ENCODE measurements around the gene PLN. TPM values are rescaled to one million over a fixed set of nuclear protein-coding genes. Genes with fewer than 3 reads are reported as not detected.

PLN gene
- total RNA-seq (not detected), polyA plus RNA-seq (under 1 TPM; 0.09 to 0.27 (median 0.15) TPM), total RNA-seq (0 to 0.32 (median 0.04) reads per million in 6 experiments)

- peaks cover 23 to 63% (median 53%) of the 10 kb centered on the region in 4 donors for H3K4me1 Mint-ChIP-seq
- H3K27me3 Mint-ChIP-seq: no peaks in the 10 kb centered on the region
- peak within 1 kb of the TSS in 3 of 10 donors; percentile 13 to 39 (median 19) for H3K27ac Mint-ChIP-seq
- ATAC-seq (no peak), DNase-seq (no peak)
- POLR2A ChIA-PET: no interaction called here
- peak within 1 kb of the TSS in 1 of 10 donors; percentile 36 for H3K4me3 Mint-ChIP-seq
- no peaks in the 10 kb centered on the region for H3K9me3 Mint-ChIP-seq
- H3K36me3 Mint-ChIP-seq: peaks cover 4 to 9% (median 6%) of the 10 kb centered on the region in 3 donors
Measured at GRCh38 chr6:118548136-118548535, at the start of gene PLN. Gene PLN (plus strand): TSS chr6:118548296. CDS start chr6:118558922, 10,626 bp downstream.

DNA sequence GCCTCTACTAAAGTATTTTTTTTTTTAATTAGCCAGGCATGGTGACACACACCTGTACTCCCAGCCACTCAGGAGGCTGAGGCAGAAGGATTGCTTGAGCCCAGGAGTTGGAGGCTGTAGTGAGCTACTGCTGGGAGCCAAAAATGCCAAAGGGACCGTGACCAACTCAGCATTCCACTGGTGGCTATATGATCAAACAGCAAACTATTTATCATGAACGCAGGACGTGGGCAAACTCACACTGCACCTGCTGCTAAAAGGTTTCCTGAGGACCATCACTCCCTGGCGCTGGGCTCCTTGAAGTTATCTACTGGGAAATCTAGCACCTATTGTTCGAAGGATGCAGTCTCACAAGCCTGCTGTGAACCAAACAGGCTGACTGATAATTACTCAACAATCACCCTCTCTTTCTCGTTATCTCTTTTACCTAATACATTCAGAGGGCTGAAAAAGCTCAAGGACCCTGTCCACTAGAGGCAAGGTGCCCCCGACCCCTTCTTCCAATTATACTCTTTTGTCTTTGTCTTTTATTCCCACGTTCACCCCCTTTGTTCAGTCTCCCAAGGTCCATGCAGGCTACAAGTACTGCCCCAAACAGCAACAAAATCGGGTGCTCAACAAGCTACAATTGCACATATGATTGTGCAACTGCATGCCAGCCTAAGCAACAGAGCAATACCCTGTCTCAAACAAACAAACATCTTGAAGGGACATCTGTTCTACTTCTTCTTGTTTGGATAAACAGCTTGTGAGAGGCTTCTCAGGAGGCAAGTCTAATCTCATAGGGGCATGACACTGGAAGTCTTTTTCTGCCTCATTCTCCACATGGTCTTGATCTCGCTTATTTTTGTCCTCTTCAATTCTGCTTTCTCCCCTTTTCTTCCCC, 47.7 kb upstream of the PLN start:
- POLR2A ChIA-PET: no interaction called here
- no peak for ATAC-seq

GRCh38 chr6:118501099-118501498, 47.0 kb upstream of the PLN start:
- peaks cover 42 to 75% (median 56%) of the 10 kb centered on the region in 3 donors for H3K36me3 Mint-ChIP-seq
- no peak for ATAC-seq
- peak overlapping the region in 1 of 10 donors; percentile 53 for H3K27ac Mint-ChIP-seq
- peaks cover 0 to 16% (median 4%) of the 10 kb centered on the region in 9 donors for H3K9me3 Mint-ChIP-seq
- DNase-seq: no peak
- H3K4me3 Mint-ChIP-seq: no peak overlapping the region
- H3K27me3 Mint-ChIP-seq: no peaks in the 10 kb centered on the region
- POLR2A ChIA-PET: no interaction called here
- H3K4me1 Mint-ChIP-seq: peaks cover 1 to 32% (median 19%) of the 10 kb centered on the region in 4 donors

More for the DNA sequence above, 47.7 kb upstream of the PLN start:
- Mint-ChIP-seq H3K9me3 (peaks cover 0 to 16% (median 4%) of the 10 kb centered on the region in 9 donors), H3K36me3 (peaks cover 42 to 76% (median 58%) of the 10 kb centered on the region in 3 donors), H3K27ac (peak overlapping the region in 5 of 10 donors; percentile 9 to 77 (median 40)), H3K4me1 (peaks cover 3 to 35% (median 15%) of the 10 kb centered on the region in 4 donors), H3K4me3 (no peak overlapping the region), H3K27me3 (no peaks in the 10 kb centered on the region)
- DNase-seq: no peak

DNA sequence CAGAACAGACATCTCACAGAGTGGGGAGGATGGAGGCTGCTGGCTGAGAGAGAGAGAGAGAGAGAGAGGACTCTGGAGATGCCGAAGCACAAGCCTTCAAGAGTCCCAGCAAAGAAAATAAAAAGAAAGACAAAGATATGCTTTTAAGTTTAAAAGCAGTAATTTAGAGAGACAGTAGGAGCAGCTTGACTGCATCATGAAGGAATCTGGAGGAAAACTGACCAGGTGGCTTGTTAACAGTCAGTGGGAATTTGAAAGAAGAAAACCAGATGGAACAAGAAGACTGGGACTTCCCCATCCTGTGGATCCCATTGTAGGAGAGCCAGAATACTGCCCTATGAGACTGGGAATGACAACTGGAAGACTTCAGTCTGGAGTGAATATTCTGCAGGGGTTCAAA, 46.3 kb upstream of the PLN start:
- POLR2A ChIA-PET: no interaction called here
- Mint-ChIP-seq H3K36me3 (peaks cover 42 to 73% (median 56%) of the 10 kb centered on the region in 3 donors), H3K27ac (peak overlapping the region in 3 of 10 donors; percentile 6 to 53 (median 24)), H3K4me3 (no peak overlapping the region), H3K9me3 (peaks cover 0 to 16% (median 4%) of the 10 kb centered on the region in 9 donors), H3K27me3 (no peaks in the 10 kb centered on the region), H3K4me1 (peaks cover 5 to 32% (median 21%) of the 10 kb centered on the region in 4 donors)
- ATAC-seq: no peak
- DNase-seq: no peak

GRCh38 chr6:118502169-118502568, 45.9 kb upstream of the PLN start:
- H3K4me1 Mint-ChIP-seq: peaks cover 9 to 33% (median 24%) of the 10 kb centered on the region in 4 donors

GRCh38 chr6:118504611-118505010, 43.5 kb upstream of the PLN start:
- Mint-ChIP-seq H3K27ac (peak overlapping the region in 1 of 10 donors; percentile 49), H3K4me1 (peaks cover 13 to 40% (median 25%) of the 10 kb centered on the region in 4 donors), H3K36me3 (peaks cover 37 to 58% (median 51%) of the 10 kb centered on the region in 3 donors), H3K9me3 (peaks cover 0 to 16% (median 4%) of the 10 kb centered on the region in 9 donors), H3K4me3 (no peak overlapping the region), H3K27me3 (no peaks in the 10 kb centered on the region)
- ATAC-seq: no peak
- POLR2A ChIA-PET: no interaction called here
- no peak for DNase-seq

More at GRCh38 chr6:118502169-118502568, 45.9 kb upstream of the PLN start:
- Mint-ChIP-seq H3K36me3 (peaks cover 42 to 72% (median 56%) of the 10 kb centered on the region in 3 donors), H3K9me3 (peaks cover 0 to 16% (median 4%) of the 10 kb centered on the region in 9 donors), H3K27ac (no peak overlapping the region), H3K4me3 (no peak overlapping the region), H3K27me3 (no peaks in the 10 kb centered on the region)
- DNase-seq: no peak
- POLR2A ChIA-PET: no interaction called here
- no peak for ATAC-seq

DNA sequence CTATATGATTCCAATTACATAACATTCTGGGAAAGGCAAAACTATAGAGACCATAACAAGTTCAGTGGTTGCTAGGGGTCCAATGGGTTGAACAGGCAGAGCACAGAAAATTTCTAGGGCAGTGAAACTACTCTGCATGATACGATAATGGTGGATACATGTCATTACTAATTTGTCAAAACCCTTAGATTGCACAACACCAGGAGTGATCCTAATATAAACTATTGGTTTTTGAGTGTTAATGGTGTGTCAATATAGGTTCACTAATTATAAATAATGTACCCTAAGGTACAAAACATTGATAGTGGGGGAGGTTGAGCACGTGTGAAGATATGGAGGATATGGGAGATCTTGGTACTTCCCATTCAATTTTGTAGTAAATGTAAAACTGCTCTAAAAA, 42.4 kb upstream of the PLN start:
- H3K4me1 Mint-ChIP-seq: peaks cover 13 to 36% (median 21%) of the 10 kb centered on the region in 4 donors
- H3K27me3 Mint-ChIP-seq: no peaks in the 10 kb centered on the region
- ATAC-seq (no peak), DNase-seq (no peak)
- POLR2A ChIA-PET: no interaction called here
- H3K27ac Mint-ChIP-seq: peak overlapping the region in 3 of 10 donors; percentile 6 to 27 (median 8)
- H3K9me3 Mint-ChIP-seq: peaks cover 0 to 11% (median 3%) of the 10 kb centered on the region in 9 donors
- no peak overlapping the region for H3K4me3 Mint-ChIP-seq
- H3K36me3 Mint-ChIP-seq: peaks cover 33 to 58% (median 44%) of the 10 kb centered on the region in 3 donors

DNA sequence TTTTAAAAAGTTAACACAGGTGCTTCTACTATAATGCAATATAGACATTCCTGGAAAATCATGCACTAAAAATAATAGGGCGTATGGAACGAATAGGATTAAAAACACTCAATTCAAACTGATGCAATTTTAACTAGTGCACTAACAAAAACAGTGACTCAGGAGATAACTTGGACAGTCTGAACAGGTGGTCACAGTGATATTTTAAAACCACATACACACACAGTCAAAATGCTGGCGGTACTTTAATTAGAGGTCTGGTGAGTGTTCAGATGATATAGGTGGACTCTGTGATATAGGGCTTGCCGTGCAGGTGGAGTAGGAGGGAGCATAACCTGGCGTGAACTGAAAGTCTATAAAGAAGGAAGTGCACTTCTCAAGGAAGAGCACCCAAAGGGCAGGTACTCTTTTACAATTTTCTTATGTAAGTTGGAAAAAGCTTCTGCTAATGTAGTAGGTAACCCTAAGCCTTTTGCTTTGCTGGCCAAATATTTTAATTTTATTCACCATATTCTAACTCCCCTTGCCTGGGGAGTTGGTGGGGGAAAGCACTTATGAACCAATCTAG, 41.9 kb upstream of the PLN start:
- Mint-ChIP-seq H3K4me1 (peaks cover 13 to 31% (median 19%) of the 10 kb centered on the region in 4 donors), H3K36me3 (peaks cover 28 to 54% (median 39%) of the 10 kb centered on the region in 3 donors), H3K9me3 (peaks cover 0 to 6% (median 0%) of the 10 kb centered on the region in 9 donors), H3K27me3 (no peaks in the 10 kb centered on the region), H3K4me3 (no peak overlapping the region), H3K27ac (peak overlapping the region in 7 of 10 donors; percentile 1 to 81 (median 48))
- DNase-seq (no peak), ATAC-seq (no peak)
- POLR2A ChIA-PET: no interaction called here

- ATAC-seq: no peak
- Mint-ChIP-seq H3K4me1 (peaks cover 13 to 33% (median 22%) of the 10 kb centered on the region in 4 donors), H3K36me3 (peaks cover 14 to 48% (median 28%) of the 10 kb centered on the region in 3 donors)
Measured at GRCh38 chr6:118507636-118508035, 40.5 kb upstream of the PLN start.

DNA sequence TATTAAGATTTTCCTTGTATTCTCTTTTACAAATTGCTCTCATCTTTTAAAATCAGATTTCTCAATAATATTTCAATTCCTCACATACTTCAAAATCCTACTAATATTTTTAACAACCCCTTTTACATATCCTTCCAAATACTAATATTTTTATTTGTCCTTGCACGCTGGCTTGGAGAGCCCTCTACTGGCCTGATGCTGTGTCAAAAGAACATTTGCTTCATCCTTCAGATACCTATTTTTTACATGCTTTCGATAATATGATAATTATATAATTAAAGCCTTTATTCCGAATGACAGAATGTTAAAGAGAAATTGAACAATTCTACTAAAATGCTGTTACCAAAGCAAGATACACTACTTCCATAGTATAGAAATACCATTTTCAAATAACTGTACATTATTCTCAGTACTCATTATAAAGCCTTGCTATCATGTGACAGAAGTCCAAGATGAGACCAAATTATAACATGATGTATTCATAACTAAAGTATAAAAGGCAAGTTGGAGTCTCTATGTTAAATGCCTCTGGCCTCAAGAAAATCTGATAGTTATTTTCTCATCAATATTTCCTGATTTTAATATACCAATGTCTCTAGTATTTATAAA, 39.0 kb upstream of the PLN start:
- Mint-ChIP-seq H3K4me1 (peaks cover 18 to 45% (median 30%) of the 10 kb centered on the region in 4 donors), H3K9me3 (no peaks in the 10 kb centered on the region), H3K4me3 (no peak overlapping the region), H3K27ac (peak overlapping the region in 5 of 10 donors; percentile 8 to 55 (median 24)), H3K27me3 (no peaks in the 10 kb centered on the region), H3K36me3 (peaks cover 5 to 43% (median 20%) of the 10 kb centered on the region in 3 donors)
- ATAC-seq: no peak
- no peak for DNase-seq
- POLR2A ChIA-PET: no interaction called here

More at GRCh38 chr6:118507636-118508035, 40.5 kb upstream of the PLN start:
- peak overlapping the region; percentile 3 to 82 (median 64) for H3K27ac Mint-ChIP-seq
- H3K4me3 Mint-ChIP-seq: no peak overlapping the region
- POLR2A ChIA-PET: no interaction called here
- no peaks in the 10 kb centered on the region for H3K27me3 Mint-ChIP-seq
- H3K9me3 Mint-ChIP-seq: peaks cover 0 to under 1% (median 0%) of the 10 kb centered on the region in 9 donors
- DNase-seq: no peak

- Mint-ChIP-seq H3K4me3 (peak overlapping the region in 1 of 10 donors; percentile 23), H3K9me3 (peaks cover 0 to 2% (median 0%) of the 10 kb centered on the region in 9 donors), H3K36me3 (peaks cover 0 to 42% (median 21%) of the 10 kb centered on the region in 3 donors), H3K27me3 (no peaks in the 10 kb centered on the region), H3K27ac (peak overlapping the region in 9 of 10 donors; percentile 55 to 91 (median 72)), H3K4me1 (peaks cover 21 to 57% (median 43%) of the 10 kb centered on the region in 4 donors)
- no peak for ATAC-seq
- POLR2A ChIA-PET: interaction anchor here (0.6 kb wide), 1 partner anchor 17 kb away, joined by 6 read pairs; no protein-coding TSS in a partner anchor
- DNase-seq: no peak
Measured at GRCh38 chr6:118511930-118512715, 36.0 kb upstream of the PLN start.

All from naive thymus-derived CD8-positive, alpha-beta T cell (primary cell).